ENCODE results near the gene TTC34.

TTC34 gene

GRCh38 chr1:2587860-2588571 lies 213.5 kb downstream of the TTC34 start:
- DNase-seq: no peak

- no peak for DNase-seq
Measured at GRCh38 chr1:2587071-2587859, 214.2 kb downstream of the TTC34 start.

- peak; percentile 96 for DNase-seq
Measured at GRCh38 chr1:2586154-2587070, 215.1 kb downstream of the TTC34 start, which contains the start of gene PRXL2B. Gene PRXL2B, plus strand, starts transcription at chr1:2586777. Its CDS starts 109 bp downstream, at chr1:2586886.
